Endothelial cell of umbilical vein (primary cell): ENCODE measurements around the gene TSPAN5. TPM values are rescaled to one million over a fixed set of nuclear protein-coding genes. Genes with fewer than 3 reads are reported as not detected.

Experiments used
- BruUV-seq: library from RNA; stranded (reverse); fragments of 400-500 nt; replicated peaks from 2 replicates; lab custom pipeline; 2021; lab: Mats Ljungman, UMichigan
- CTCF ChIA-PET: fragments of 300-600, 350-600 bp; sonication (Branson Sonifier 250); formaldehyde crosslinking; loops from one replicate; lab custom pipeline; 2021; ENCODE audit warnings: antibody characterized with exemption, inconsistent platforms; lab: Charles Lee
- POLR2A ChIA-PET: fragments of 300-600, 350-600 bp; sonication (Branson Sonifier 250); formaldehyde crosslinking; loops from one replicate; lab custom pipeline; 2021; ENCODE audit warnings: antibody characterized with exemption, inconsistent platforms; lab: Charles Lee
- DNase-seq: peaks from one replicate; pipeline ENCODE4 v3.0.0-alpha.2; 2011; ENCODE audit warnings: low read depth, low spot score
- FAIRE-seq: peaks from 2 replicates; lab custom pipeline; 2011; peaks lifted over from hg19 to GRCh38; lab: Jason Lieb, UNC
- H2AFZ ChIP-seq: 2 replicates; pipeline ENCODE4 v1.6.0; 2012; ENCODE audit warnings: low read depth, low read length, control low read depth, inconsistent platforms
- H3K27ac ChIP-seq: 2 replicates; pipeline ENCODE4 v1.5.1; 2011; ENCODE audit warnings: low read depth, mild to moderate bottlenecking, control low read depth, low read length, moderate library complexity; ENCODE audit not compliant: insufficient read depth
- H3K27me3 ChIP-seq, 2 experiments: 2 replicates each; pipeline versions ENCODE4 v1.6.0 to v1.6.1; 2011; ENCODE audit warnings: low read length in 2 of 2, mixed read lengths in 1 of 2; ENCODE audit not compliant: control insufficient read depth in 2 of 2, insufficient read depth in 2 of 2
- H3K36me3 ChIP-seq, 2 experiments: 2 replicates in 1 of 2; 3 replicates in 1 of 2; pipeline ENCODE4 v1.5.1; 2011; ENCODE audit warnings: low read length in 2 of 2, mild to moderate bottlenecking in 1 of 2, moderate library complexity in 1 of 2; ENCODE audit not compliant: control insufficient read depth in 2 of 2, insufficient read depth in 2 of 2; ENCODE audit errors: extremely low read depth in 1 of 2
- H3K4me1 ChIP-seq: 3 replicates; pipeline ENCODE4 v1.5.1; 2011; ENCODE audit warnings: mild to moderate bottlenecking, low read length; ENCODE audit not compliant: control insufficient read depth, insufficient read depth; ENCODE audit errors: extremely low read depth
- H3K4me2 ChIP-seq: 2 replicates; pipeline ENCODE4 v1.6.1; 2011; ENCODE audit warnings: low read length, control low read depth, mixed read lengths; ENCODE audit not compliant: insufficient read depth
- H3K4me3 ChIP-seq, 3 experiments: fragments of 200-600 bp in 1 of 3; sonication (generic), shearing (Covaris generic) in 1 of 3; replicated peaks in 1 of 3; 2 replicates each; pipeline ENCODE4 v1.5.1; 2011 to 2016; ENCODE audit warnings: control low read depth in 3 of 3, low read length in 3 of 3, mild to moderate bottlenecking in 2 of 3, inconsistent platforms in 1 of 3, low read depth in 1 of 3, moderate library complexity in 1 of 3; ENCODE audit not compliant: insufficient read depth in 1 of 3
- H3K79me2 ChIP-seq: 2 replicates; pipeline ENCODE4 v1.6.0; 2012; ENCODE audit warnings: low read length, inconsistent platforms; ENCODE audit not compliant: control insufficient read depth, insufficient read depth
- H3K9ac ChIP-seq: replicated peaks from 2 replicates; pipeline ENCODE3; 2011; ENCODE audit warnings: low read length, control low read depth; ENCODE audit not compliant: insufficient read depth; ENCODE audit errors: extremely low read depth
- H3K9me1 ChIP-seq: replicated peaks from 3 replicates; pipeline ENCODE4 v1.6.0; 2011; ENCODE audit warnings: mild to moderate bottlenecking, low read length; ENCODE audit not compliant: control insufficient read depth, insufficient read depth; ENCODE audit errors: extremely low read depth
- H3K9me3 ChIP-seq: replicated peaks from 2 replicates; pipeline ENCODE4 v1.5.1; 2012; ENCODE audit warnings: low read length, inconsistent platforms; ENCODE audit not compliant: control insufficient read depth, insufficient read depth
- H4K20me1 ChIP-seq: replicated peaks from 2 replicates; pipeline ENCODE3; 2011; ENCODE audit warnings: mild to moderate bottlenecking, low read length; ENCODE audit not compliant: control insufficient read depth, insufficient read depth; ENCODE audit errors: extremely low read depth
- EZH2 ChIP-seq: IDR thresholded peaks from 2 replicates; pipeline ENCODE4 v1.6.1; 2012; ENCODE audit warnings: borderline replicate concordance, low read depth, mild to moderate bottlenecking, moderate library complexity, low read length, inconsistent platforms; ENCODE audit not compliant: severe bottlenecking
- FOS ChIP-seq: IDR thresholded peaks from 2 replicates; pipeline ENCODE4 v1.6.1; 2011; ENCODE audit warnings: mild to moderate bottlenecking, low read length, moderate library complexity, borderline replicate concordance; ENCODE audit not compliant: insufficient read depth
- GATA2 ChIP-seq: IDR thresholded peaks from 2 replicates; pipeline ENCODE4 v1.7.0; 2011; ENCODE audit warnings: low read depth, mild to moderate bottlenecking, moderate library complexity, mixed read lengths, low read length; ENCODE audit not compliant: insufficient read length, insufficient read depth
- JUN ChIP-seq: IDR thresholded peaks from 2 replicates; pipeline ENCODE4 v1.6.1; 2011; ENCODE audit warnings: borderline replicate concordance, low read depth; ENCODE audit not compliant: insufficient read length, insufficient read depth
- MYC ChIP-seq: IDR thresholded peaks from one replicate; pipeline ENCODE4 v1.6.1; 2011; ENCODE audit warnings: mild to moderate bottlenecking, low read depth, low read length
- POLR2A ChIP-seq: IDR thresholded peaks from 2 replicates; pipeline ENCODE4 v1.6.1; 2012; ENCODE audit warnings: low read depth, mild to moderate bottlenecking, control low read depth, low read length
- POLR2AphosphoS5 ChIP-seq: IDR thresholded peaks from 2 replicates; pipeline ENCODE4 v1.6.1; 2012; ENCODE audit warnings: low read depth, mild to moderate bottlenecking, control low read depth, low read length, moderate library complexity; ENCODE audit not compliant: insufficient read depth
- dilution Hi-C: fragments of 300-500 bp; cut with MboI; formaldehyde crosslinking; loops from one replicate; pipeline ENCODE4 v1.15.0; 2019; ENCODE audit warnings: low sequenced_read_pairs; ENCODE audit not compliant: extremely low pct_ligation_motif_present
- intact Hi-C: fragments of 100-400 bp; cut with micrococcal nuclease; formaldehyde crosslinking; loops from one replicate; pipeline ENCODE4 v1.10.0; 2022
- polyA plus RNA-seq, 4 experiments: library from polyadenylated mRNA; depleted of rRNA in 3 of 4; stranded (reverse) in 3 of 4; unstranded in 1 of 4; fragments of >200 nt; gene quantifications; 2 replicates each; pipeline versions ENCODE4 v1.2.1 to v1.2.3, GENCODE V29; 2011 to 2012; ENCODE audit warnings: missing spikeins in 1 of 4
- total RNA-seq: library from RNA; stranded (reverse); gene quantifications from 2 replicates; pipeline ENCODE4 v1.2.3, GENCODE V29; 2021
- TF ChIP-seq, protein P1 (sequence below): IDR thresholded peaks from 2 replicates; pipeline ENCODE4 v1.6.1; 2011; ENCODE audit not compliant: insufficient read depth, insufficient read length
- TF ChIP-seq, protein P2 (sequence below), 2 donors: IDR thresholded peaks; 1 replicate in 1 of 2; 2 replicates in 1 of 2; pipeline ENCODE4 v1.5.1; 2011; ENCODE audit warnings: low read length in 2 of 2, mild to moderate bottlenecking in 2 of 2, moderate library complexity in 2 of 2, control low read depth in 1 of 2, inconsistent platforms in 1 of 2, low read depth in 1 of 2; ENCODE audit not compliant: insufficient read depth in 1 of 2; ENCODE audit errors: extremely low read depth in 1 of 2

TSPAN5 gene
- total and polyA plus RNA-seq, 2 donors (not counting 3 experiments of a cell fraction or from before 2014, with no cell fraction given) = 45.1 to 50.2 TPM

DNA sequence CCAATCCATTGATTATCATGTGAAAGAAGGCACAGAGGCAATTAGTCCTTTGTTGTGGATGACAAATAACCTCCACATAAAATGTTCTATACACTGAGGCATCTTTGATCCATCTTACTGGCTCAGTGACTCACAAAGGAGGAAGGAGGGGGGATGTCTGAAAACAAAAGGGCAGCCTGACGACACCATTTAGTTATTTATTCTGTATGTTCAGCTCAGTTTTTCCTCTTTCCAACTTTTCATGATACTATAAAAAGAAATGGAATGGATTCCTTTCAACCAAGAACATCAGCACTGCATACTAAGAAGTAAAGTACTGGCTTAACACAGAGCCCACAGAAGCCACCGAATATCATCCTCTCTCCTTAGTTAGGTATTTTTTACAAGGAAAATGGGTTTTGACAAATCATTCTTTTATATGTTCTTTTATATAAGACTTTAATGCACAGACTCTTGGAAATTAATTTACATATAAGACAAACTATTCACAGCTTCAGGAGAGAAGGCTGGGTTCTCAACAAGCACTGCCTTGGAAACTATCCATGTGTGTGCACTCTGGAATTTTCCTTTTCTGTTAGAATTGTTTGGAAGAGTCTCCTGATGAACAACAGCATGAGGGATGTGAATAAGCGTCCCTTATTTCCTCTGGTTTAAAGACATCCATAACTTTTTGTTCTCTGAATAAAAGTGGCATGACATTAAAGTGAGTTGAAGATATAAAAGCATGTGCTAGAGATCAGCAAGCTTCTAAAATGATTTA is 135.6 kb downstream of the TSPAN5 start:
- TF ChIP-seq MYC = no peak
- peak; percentile 95 for TF ChIP-seq JUN
- no peak for TF ChIP-seq EZH2
- TF ChIP-seq, protein P1, sequence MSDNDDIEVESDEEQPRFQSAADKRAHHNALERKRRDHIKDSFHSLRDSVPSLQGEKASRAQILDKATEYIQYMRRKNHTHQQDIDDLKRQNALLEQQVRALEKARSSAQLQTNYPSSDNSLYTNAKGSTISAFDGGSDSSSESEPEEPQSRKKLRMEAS = no peak
- no peak for TF ChIP-seq POLR2A
- peak; percentile 41 for TF ChIP-seq GATA2
- TF ChIP-seq, protein P2, sequence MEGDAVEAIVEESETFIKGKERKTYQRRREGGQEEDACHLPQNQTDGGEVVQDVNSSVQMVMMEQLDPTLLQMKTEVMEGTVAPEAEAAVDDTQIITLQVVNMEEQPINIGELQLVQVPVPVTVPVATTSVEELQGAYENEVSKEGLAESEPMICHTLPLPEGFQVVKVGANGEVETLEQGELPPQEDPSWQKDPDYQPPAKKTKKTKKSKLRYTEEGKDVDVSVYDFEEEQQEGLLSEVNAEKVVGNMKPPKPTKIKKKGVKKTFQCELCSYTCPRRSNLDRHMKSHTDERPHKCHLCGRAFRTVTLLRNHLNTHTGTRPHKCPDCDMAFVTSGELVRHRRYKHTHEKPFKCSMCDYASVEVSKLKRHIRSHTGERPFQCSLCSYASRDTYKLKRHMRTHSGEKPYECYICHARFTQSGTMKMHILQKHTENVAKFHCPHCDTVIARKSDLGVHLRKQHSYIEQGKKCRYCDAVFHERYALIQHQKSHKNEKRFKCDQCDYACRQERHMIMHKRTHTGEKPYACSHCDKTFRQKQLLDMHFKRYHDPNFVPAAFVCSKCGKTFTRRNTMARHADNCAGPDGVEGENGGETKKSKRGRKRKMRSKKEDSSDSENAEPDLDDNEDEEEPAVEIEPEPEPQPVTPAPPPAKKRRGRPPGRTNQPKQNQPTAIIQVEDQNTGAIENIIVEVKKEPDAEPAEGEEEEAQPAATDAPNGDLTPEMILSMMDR (IDR thresholded peaks at IDR 0.05; ENCODE audit: extremely low read depth in 1 of 2, insufficient read depth in 1 of 2, low read depth in 1 of 2, low read length in 2 of 2) = no peak
- TF ChIP-seq FOS = peak; percentile 91
- TF ChIP-seq POLR2AphosphoS5 = peak; percentile 57
- peaks cover 52% of the 10 kb centered on the region for H3K4me1 ChIP-seq
- peak overlapping the region; percentile 97 for H3K27ac ChIP-seq
- peak overlapping the region; percentile 91 for H3K9ac ChIP-seq
- H3K36me3 ChIP-seq = no peaks in the 10 kb centered on the region
- peak; percentile 91 for DNase-seq
- FAIRE-seq = peak; percentile 93
- H3K4me2 ChIP-seq = peak overlapping the region; percentile 95
- H3K79me2 ChIP-seq = peaks cover 44% of the 10 kb centered on the region
- TSS peak; percentile 97 for BruUV-seq
- peak overlapping the region in 1 of 3 experiments; percentile 45 for H3K4me3 ChIP-seq
- no peaks in the 10 kb centered on the region for H3K27me3 ChIP-seq
- H2AFZ ChIP-seq = peak overlapping the region; percentile 40
- ChIA-PET CTCF (interaction anchor here (1.0 to 3.9 kb wide), 6 partner anchors 14 to 406 kb away, joined by 3 to 20 read pairs (median 5); partner anchors contain the start of genes EIF4E and TSPAN5), POLR2A (interaction anchor here (0.6 kb wide), 1 partner anchor 14 kb away, joined by 4 read pairs; no protein-coding TSS in a partner anchor)
- dilution Hi-C loops = no loop called here
- no peaks in the 10 kb centered on the region for H3K9me3 ChIP-seq
- intact Hi-C loops = loop anchor here (1.0 to 5.0 kb wide), 5 partner anchors 41 to 404 kb away; partner anchors contain the start of genes EIF4E and TSPAN5
- H4K20me1 ChIP-seq = no peaks in the 10 kb centered on the region
- H3K9me1 ChIP-seq = no peaks in the 10 kb centered on the region
